Progenitor cell of endocrine pancreas (in vitro differentiated cells): Measurements from ENCODE around the gene DNAH17. TPM values are rescaled to one million over a fixed set of nuclear protein-coding genes. Genes with fewer than 3 reads are reported as not detected.

Experiments used
- DNase-seq: peaks from one replicate; pipeline ENCODE4 v3.0.0; 2021; ENCODE audit warnings: low spot score; ENCODE audit not compliant: unreplicated experiment
- H3K27ac Mint-ChIP-seq: 2 replicates; pipeline ENCODE4 v1.8.0; 2021; ENCODE audit warnings: mild to moderate bottlenecking, moderate library complexity, mixed read lengths
- H3K27me3 Mint-ChIP-seq: 2 replicates; pipeline ENCODE4 v1.8.0; 2021; ENCODE audit warnings: mixed read lengths
- H3K36me3 Mint-ChIP-seq: 2 replicates; pipeline ENCODE4 v1.8.0; 2022; ENCODE audit warnings: mixed read lengths; ENCODE audit not compliant: insufficient read depth
- H3K4me1 Mint-ChIP-seq: 2 replicates; pipeline ENCODE4 v1.8.0; 2021; ENCODE audit warnings: low read depth, mixed read lengths
- H3K4me3 Mint-ChIP-seq: 2 replicates; pipeline ENCODE4 v1.8.0; 2021; ENCODE audit warnings: low read depth, mild to moderate bottlenecking, moderate library complexity, mixed read lengths
- H3K9me3 Mint-ChIP-seq: 2 replicates; pipeline ENCODE4 v1.8.0; 2021; ENCODE audit warnings: low read depth, mixed read lengths
- CTCF ChIP-seq: fragments of 200-600 bp; sonication (generic); IDR thresholded peaks from one replicate; pipeline ENCODE4 v1.5.0; 2021; ENCODE audit warnings: antibody characterized with exemption, mild to moderate bottlenecking; ENCODE audit not compliant: unreplicated experiment
- total RNA-seq: library from RNA; stranded (reverse); gene quantifications from 2 replicates; pipeline ENCODE4 v1.2.1, GENCODE V29; 2021

DNAH17 gene
- total RNA-seq, 1 donor from 2014 or later, result not detected

- H3K4me1 Mint-ChIP-seq, result peaks cover 41% of the 10 kb centered on the region
These were observed 198.7 kb downstream of the DNAH17 start, which contains the start of gene PGS1 for GRCh38 chr17:78378225-78379130. TSS of gene PGS1 (plus strand) at chr17:78378649. CDS start at chr17:78378666, 17 bp downstream.

GRCh38 chr17:78377858-78378224, 199.4 kb downstream of the DNAH17 start:
- Mint-ChIP-seq H3K9me3 (no peaks in the 10 kb centered on the region), H3K27me3 (peaks cover 8% of the 10 kb centered on the region), H3K4me3 (peak overlapping the region; percentile 95), H3K4me1 (peaks cover 43% of the 10 kb centered on the region), H3K36me3 (peaks cover 5% of the 10 kb centered on the region), H3K27ac (peak overlapping the region; percentile 16)
- DNase-seq, result no peak
- TF ChIP-seq CTCF, result no peak

More at GRCh38 chr17:78378225-78379130, 198.7 kb downstream of the DNAH17 start, which contains the start of gene PGS1:
- peak within 1 kb of the TSS; percentile 95 for H3K4me3 Mint-ChIP-seq
- no peak for TF ChIP-seq CTCF
- DNase-seq, result peak; percentile 54
- H3K36me3 Mint-ChIP-seq, result peaks cover 5% of the 10 kb centered on the region
- H3K27ac Mint-ChIP-seq, result peak within 1 kb of the TSS; percentile 93
- H3K9me3 Mint-ChIP-seq, result no peaks in the 10 kb centered on the region
- H3K27me3 Mint-ChIP-seq, result peaks cover 6% of the 10 kb centered on the region

GRCh38 chr17:78376161-78376560, 201.0 kb downstream of the DNAH17 start:
- H3K4me1 Mint-ChIP-seq, result peaks cover 32% of the 10 kb centered on the region
- no peak for TF ChIP-seq CTCF
- peaks cover 1% of the 10 kb centered on the region for H3K36me3 Mint-ChIP-seq
- no peak for DNase-seq
- no peak overlapping the region for H3K27ac Mint-ChIP-seq
- H3K27me3 Mint-ChIP-seq, result peaks cover 9% of the 10 kb centered on the region
- H3K9me3 Mint-ChIP-seq, result no peaks in the 10 kb centered on the region
- H3K4me3 Mint-ChIP-seq, result peak overlapping the region; percentile 19

- Mint-ChIP-seq H3K4me3 (no peak overlapping the region), H3K4me1 (peaks cover 30% of the 10 kb centered on the region), H3K36me3 (peaks cover 1% of the 10 kb centered on the region), H3K27ac (no peak overlapping the region), H3K27me3 (peaks cover 9% of the 10 kb centered on the region), H3K9me3 (no peaks in the 10 kb centered on the region)
- DNase-seq, result no peak
- no peak for TF ChIP-seq CTCF
These were observed 201.6 kb downstream of the DNAH17 start for GRCh38 chr17:78375401-78376151.

GRCh38 chr17:78374631-78375274, 202.4 kb downstream of the DNAH17 start:
- no peak for TF ChIP-seq CTCF
- H3K4me3 Mint-ChIP-seq, result no peak overlapping the region

More at GRCh38 chr17:78374631-78375274, 202.4 kb downstream of the DNAH17 start:
- Mint-ChIP-seq H3K9me3 (no peaks in the 10 kb centered on the region), H3K4me1 (peaks cover 24% of the 10 kb centered on the region), H3K27me3 (peaks cover 9% of the 10 kb centered on the region), H3K36me3 (no peaks in the 10 kb centered on the region), H3K27ac (peak overlapping the region; percentile 95)
- DNase-seq, result no peak
